Measurements from ENCODE around the gene SPRED2.

GRCh38 chr2:65409045-65409444 lies 23.4 kb downstream of the SPRED2 start:
- TF ChIP-seq EP300 (IDR thresholded peaks at IDR 0.05) = no peak
- TF ChIP-seq POLR2A (IDR thresholded peaks at IDR 0.05) = no peak
- TF ChIP-seq CTCF (IDR thresholded peaks at IDR 0.05) = no peak

Measured in stomach (tissue), 4 donors.